HG03521 (cell line): Measurements from ENCODE around the gene XRCC4.

ENCODE experiments used
- ATAC-seq: cut with Tn5 transposase; IDR thresholded peaks from one replicate; pipeline ENCODE4 v1.9.1; 2021; ENCODE audit warnings: mild to moderate bottlenecking, moderate library complexity; ENCODE audit not compliant: unreplicated experiment

The XRCC4 gene

GRCh38 chr5:83069096-83069799 is 8.1 kb upstream of the XRCC4 start:
- ATAC-seq = no peak

GRCh38 chr5:83071286-83072051 is 5.9 kb upstream of the XRCC4 start:
- no peak for ATAC-seq

GRCh38 chr5:83072966-83073365 is 4.4 kb upstream of the XRCC4 start:
- no peak for ATAC-seq

- peak; percentile 4 for ATAC-seq
Observed at GRCh38 chr5:83077662-83078261, 415 bp downstream of the XRCC4 start.

GRCh38 chr5:83082750-83083149 is 5.4 kb downstream of the XRCC4 start:
- ATAC-seq = no peak

GRCh38 chr5:83084336-83084735 is 7.0 kb downstream of the XRCC4 start:
- no peak for ATAC-seq

GRCh38 chr5:83085106-83085505 is 7.8 kb downstream of the XRCC4 start:
- no peak for ATAC-seq

GRCh38 chr5:83090169-83090568 is 12.8 kb downstream of the XRCC4 start:
- ATAC-seq = no peak

- ATAC-seq = no peak
Observed at GRCh38 chr5:83092619-83093018, 15.3 kb downstream of the XRCC4 start.

- no peak for ATAC-seq
Observed at GRCh38 chr5:83093692-83094091, 16.3 kb downstream of the XRCC4 start.

- no peak for ATAC-seq
Observed at GRCh38 chr5:83095163-83095956, 18.0 kb downstream of the XRCC4 start.

GRCh38 chr5:83095957-83096539 is 18.7 kb downstream of the XRCC4 start:
- ATAC-seq = no peak

GRCh38 chr5:83096660-83097339 is 19.5 kb downstream of the XRCC4 start:
- no peak for ATAC-seq

- no peak for ATAC-seq
Observed at GRCh38 chr5:83097689-83098231, 20.4 kb downstream of the XRCC4 start.

- no peak for ATAC-seq
Observed at GRCh38 chr5:83099001-83099400, 21.7 kb downstream of the XRCC4 start.

GRCh38 chr5:83099445-83099844 is 22.1 kb downstream of the XRCC4 start:
- ATAC-seq = no peak

GRCh38 chr5:83101514-83101913 is 24.2 kb downstream of the XRCC4 start:
- no peak for ATAC-seq

GRCh38 chr5:83102364-83102980 is 25.1 kb downstream of the XRCC4 start:
- no peak for ATAC-seq

GRCh38 chr5:83104021-83104420 is 26.7 kb downstream of the XRCC4 start:
- no peak for ATAC-seq
